ENCODE results near the gene PANX2. TPM values are rescaled to one million over a fixed set of nuclear protein-coding genes. Genes with fewer than 3 reads are reported as not detected.

The PANX2 gene
- total and polyA plus RNA-seq, 2 of the 13 experiments (the other 11 are each of a cell fraction or from before 2014, with no cell fraction given), result 0.15 to 1.1 TPM

- ATAC-seq, result no peak
- ChIA-PET POLR2A (no interaction called here), CTCF (ENCODE audit: low intra/inter-chr PET ratio, low total read pairs) (no interaction called here)
- H3K9me3 ChIP-seq (ENCODE audit: low read length), result no peaks in the 10 kb centered on the region
- intact Hi-C loops (cut with micrococcal nuclease; ENCODE audit: unreplicated experiment), result no loop called here
- H3K4me2 ChIP-seq (ENCODE audit: low read depth, low read length), result no peak overlapping the region
- no peak for DNase-seq (ENCODE audit: low spot score)
- peaks cover 20 to 21% of the 10 kb centered on the region in 2 experiments; a peak in 4 of 5 replicates for H3K36me3 ChIP-seq (replicated peaks in 1 of 2; ENCODE audit: control insufficient read depth in 1 of 2, insufficient read depth in 2 of 2, low read length in 2 of 2)
- H4K20me1 ChIP-seq (ENCODE audit: insufficient read depth, low read length), result no peaks in the 10 kb centered on the region
- no TSS peak for BruUV-seq (replicated peaks)
- WGBS (ENCODE audit: low lambda C conversion rate), result 100% methylated on average over 3 of the region's 8 CpGs
- in situ Hi-C loops (cut with HindIII; ENCODE audit: extremely low pct_ligation_motif_present, low pct_unique_long_range_greater_than_20kb), result no loop called here
- no peaks in the 10 kb centered on the region for H3K27me3 ChIP-seq (ENCODE audit: control insufficient read depth in 1 of 2, insufficient read depth in 2 of 2, low read length in 2 of 2)
- no peaks in the 10 kb centered on the region for H3K4me1 ChIP-seq (ENCODE audit: insufficient read depth, low read length)
- no peak overlapping the region for H3K9ac ChIP-seq (ENCODE audit: insufficient read depth, low read depth, low read length)
- peaks cover 5% of the 10 kb centered on the region for H3K79me2 ChIP-seq (ENCODE audit: insufficient read depth, low read length)
- H3K27ac ChIP-seq (ENCODE audit: extremely low read length, insufficient read depth, low read length), result no peak overlapping the region
- H3K4me3 ChIP-seq (replicated peaks in 1 of 3; ENCODE audit: insufficient read depth in 1 of 3, low read depth in 2 of 3, low read length in 3 of 3), result no peak overlapping the region
- no peak for TF ChIP-seq TEAD3 (CRISPR knock-in tag; optimal IDR thresholded peaks at IDR 0.05; ENCODE audit: borderline replicate concordance)
- TF ChIP-seq ARID5B (CRISPR knock-in tag; IDR thresholded peaks at IDR 0.05), result no peak
- no peak for TF ChIP-seq ZNF773 (CRISPR knock-in tag; IDR thresholded peaks at IDR 0.05; ENCODE audit: borderline replicate concordance)
- 0 out of 2 replicates have a peak, but pooled peaks have one; percentile 1 for TF ChIP-seq AKAP8 (CRISPR knock-in tag; IDR thresholded peaks at IDR 0.05)
- TF ChIP-seq ZFX (CRISPR knock-in tag; IDR thresholded peaks at IDR 0.05; ENCODE audit: low read depth), result no peak
- no peak for TF ChIP-seq TCF12 (IDR thresholded peaks at IDR 0.05)
- no peak for TF ChIP-seq TCF12 (CRISPR knock-in tag; IDR thresholded peaks at IDR 0.05)
- TF ChIP-seq HDAC1 (CRISPR knock-in tag; IDR thresholded peaks at IDR 0.05), result no peak
- TF ChIP-seq ZNF570 (CRISPR knock-in tag; IDR thresholded peaks at IDR 0.05; ENCODE audit: borderline replicate concordance), result no peak
- H2AFZ ChIP-seq (ENCODE audit: low read length), result no peak overlapping the region
- FAIRE-seq, result no peak
These were observed 23.1 kb downstream of the PANX2 start for GRCh38 chr22:50193621-50194020.

Measured in HepG2 (cell line).